Measurements from ENCODE around the gene GLI1. TPM values are rescaled to one million over a fixed set of nuclear protein-coding genes. Genes with fewer than 3 reads are reported as not detected.

Gene GLI1
- total RNA-seq, 1 donor from 2014 or later, result 1.4 TPM

DNA sequence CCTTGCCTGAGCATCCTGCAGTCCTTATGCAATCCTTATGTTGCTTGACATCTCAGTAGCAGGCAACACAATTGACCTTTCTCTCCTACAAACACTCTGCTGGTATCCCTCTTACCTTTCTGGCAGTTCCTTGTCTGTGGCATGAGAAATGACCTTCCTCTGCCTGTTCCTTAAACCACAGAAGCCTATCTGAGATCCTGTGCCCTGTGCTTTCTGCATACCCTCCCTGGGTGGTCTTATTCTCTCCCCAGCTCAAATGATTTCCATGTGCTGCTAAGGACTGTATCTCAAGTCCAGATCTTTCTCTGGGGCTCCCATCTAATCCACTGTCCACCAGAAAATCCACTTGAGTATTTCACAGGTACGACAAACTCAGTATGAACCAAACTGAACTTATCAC lies 22.1 kb downstream of the GLI1 start:
- Histone ChIP-seq H3K27ac (no peak overlapping the region), H3K4me1 (peaks cover 3% of the 10 kb centered on the region), H3K36me3 (no peaks in the 10 kb centered on the region), H3K9me3 (no peaks in the 10 kb centered on the region), H3K27me3 (no peaks in the 10 kb centered on the region), H3K4me3 (no peak overlapping the region)
- DNase-seq (no peak), ATAC-seq (no peak)
- intact Hi-C loops (cut with DNase I), result no loop called here
- no peak for TF ChIP-seq CTCF (IDR thresholded peaks at IDR 0.05)

DNA sequence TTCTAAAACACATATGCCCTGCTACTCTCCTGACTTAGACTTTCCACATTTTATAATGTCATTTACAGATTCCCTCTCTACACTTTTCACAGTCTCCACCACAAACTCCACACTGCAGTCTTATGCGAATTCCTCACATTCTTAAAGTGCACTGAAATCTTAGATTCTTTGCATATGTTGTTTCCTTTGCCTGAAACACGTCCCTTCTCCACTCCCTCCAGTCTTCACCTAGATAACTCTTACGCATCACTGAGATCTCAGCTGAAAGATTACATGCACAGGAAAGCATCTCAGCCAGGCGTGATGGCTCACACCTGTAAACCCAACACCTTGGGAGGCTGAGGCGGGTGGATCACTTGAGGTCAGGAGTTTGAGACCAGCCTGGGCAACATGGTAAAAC lies 23.9 kb downstream of the GLI1 start:
- Histone ChIP-seq H3K4me1 (peaks cover 3% of the 10 kb centered on the region), H3K27ac (no peak overlapping the region), H3K36me3 (no peaks in the 10 kb centered on the region), H3K27me3 (no peaks in the 10 kb centered on the region), H3K9me3 (no peaks in the 10 kb centered on the region), H3K4me3 (no peak overlapping the region)
- no peak for TF ChIP-seq CTCF (IDR thresholded peaks at IDR 0.05)
- DNase-seq (no peak), ATAC-seq (no peak)
- intact Hi-C loops (cut with DNase I), result no loop called here

GRCh38 chr12:57485695-57486094 lies 26.1 kb downstream of the GLI1 start:
- no peak for ATAC-seq
- Histone ChIP-seq H3K27ac (no peak overlapping the region), H3K9me3 (no peaks in the 10 kb centered on the region), H3K4me1 (peaks cover 8% of the 10 kb centered on the region), H3K27me3 (no peaks in the 10 kb centered on the region), H3K36me3 (peaks cover 17% of the 10 kb centered on the region), H3K4me3 (no peak overlapping the region)
- intact Hi-C loops (cut with DNase I), result no loop called here
- no peak for DNase-seq
- no peak for TF ChIP-seq CTCF (IDR thresholded peaks at IDR 0.05)

DNA sequence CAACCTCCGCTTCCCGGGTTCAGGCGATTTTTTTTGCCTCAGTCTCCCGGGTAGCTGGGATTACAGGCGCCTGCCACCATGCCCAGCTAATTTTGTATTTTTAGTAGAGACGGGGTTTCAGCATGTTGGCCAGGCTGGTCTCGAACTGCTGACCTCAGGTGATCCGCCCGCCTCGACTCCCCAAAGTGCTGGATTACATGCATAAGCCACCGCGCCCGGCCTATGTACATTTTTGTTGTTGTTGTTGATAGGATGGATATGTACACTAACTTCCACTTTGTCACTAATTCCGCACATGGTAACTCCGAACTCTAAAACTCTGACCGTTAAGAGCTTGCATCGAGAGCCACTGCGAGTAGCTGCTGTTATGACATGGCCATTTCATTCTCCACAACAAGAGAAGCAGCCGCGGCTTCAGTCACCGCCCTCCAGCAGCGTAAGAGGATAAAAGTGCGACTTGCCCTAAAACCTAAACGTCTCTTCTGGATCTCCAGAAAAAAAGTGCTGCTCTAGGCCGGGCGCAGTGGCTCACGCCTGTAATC lies 27.5 kb downstream of the GLI1 start:
- peaks cover 31% of the 10 kb centered on the region for H3K36me3 ChIP-seq
- H3K9me3 ChIP-seq, result no peaks in the 10 kb centered on the region
- H3K27ac ChIP-seq, result peak overlapping the region; percentile 71
- intact Hi-C loops (cut with DNase I), result no loop called here
- DNase-seq (no peak), ATAC-seq (no peak)
- H3K4me3 ChIP-seq, result peak overlapping the region; percentile 87
- H3K27me3 ChIP-seq, result no peaks in the 10 kb centered on the region
- TF ChIP-seq CTCF (IDR thresholded peaks at IDR 0.05), result no peak
- H3K4me1 ChIP-seq, result peaks cover 8% of the 10 kb centered on the region

DNA sequence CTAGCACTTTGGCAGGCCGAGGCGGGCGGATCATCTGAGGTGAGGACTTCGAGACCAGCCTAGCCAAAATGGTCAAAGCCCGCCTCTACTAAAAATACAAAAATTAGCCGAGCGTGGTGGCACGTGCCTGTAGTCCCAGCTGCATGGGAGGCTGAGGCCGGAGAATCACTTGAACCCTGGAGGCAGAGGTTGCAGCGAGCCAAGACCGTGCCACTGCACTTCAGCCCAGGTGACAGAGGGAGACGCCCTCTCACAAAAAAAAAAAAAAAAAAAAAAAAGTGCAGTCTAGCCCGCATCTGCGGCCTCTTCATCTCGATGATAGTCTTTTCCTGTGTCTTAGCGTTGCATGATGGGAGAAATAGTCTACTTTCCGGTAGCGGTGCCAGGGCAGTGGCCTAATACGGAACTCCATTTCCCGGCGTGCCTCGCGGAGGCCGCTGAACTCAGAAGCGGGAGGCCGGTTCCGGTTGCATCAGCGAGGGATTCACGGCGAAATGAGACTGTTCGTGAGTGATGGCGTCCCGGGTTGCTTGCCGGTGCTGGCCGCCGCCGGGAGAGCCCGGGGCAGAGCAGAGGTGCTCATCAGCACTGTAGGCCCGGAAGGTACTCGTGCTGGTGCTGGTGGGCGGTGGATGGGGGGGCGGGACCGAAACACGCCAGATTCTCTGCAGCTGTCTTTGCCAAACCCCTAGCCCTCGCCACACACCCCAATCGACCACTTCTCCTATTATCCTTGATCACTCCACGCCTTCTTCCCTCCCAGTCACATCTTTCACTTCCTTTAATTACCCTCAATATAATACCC lies 28.2 kb downstream of the GLI1 start, which contains the start of gene MARS1:
MARS1 (plus strand) TSS at position 472 of the 805 bp plus-strand sequence; CDS start at position 495, 23 bp downstream.
- TF ChIP-seq CTCF (IDR thresholded peaks at IDR 0.05), result no peak
- H3K4me1 ChIP-seq, result peaks cover 8% of the 10 kb centered on the region
- DNase-seq, result peak; percentile 97
- peak within 1 kb of the TSS; percentile 87 for H3K4me3 ChIP-seq
- H3K27ac ChIP-seq, result peak within 1 kb of the TSS; percentile 71
- peaks cover 37% of the 10 kb centered on the region for H3K36me3 ChIP-seq
- intact Hi-C loops (cut with DNase I), result no loop called here
- H3K9me3 ChIP-seq, result no peaks in the 10 kb centered on the region
- ATAC-seq, result peak; percentile 99
- H3K27me3 ChIP-seq, result no peaks in the 10 kb centered on the region
